ENCODE data around the gene SSRP1.
"Not testable (repeated sequence)": the region's sequence is repeated elsewhere in the genome, so short reads cannot be mapped to it uniquely, and the experiment has no call there.

DNA sequence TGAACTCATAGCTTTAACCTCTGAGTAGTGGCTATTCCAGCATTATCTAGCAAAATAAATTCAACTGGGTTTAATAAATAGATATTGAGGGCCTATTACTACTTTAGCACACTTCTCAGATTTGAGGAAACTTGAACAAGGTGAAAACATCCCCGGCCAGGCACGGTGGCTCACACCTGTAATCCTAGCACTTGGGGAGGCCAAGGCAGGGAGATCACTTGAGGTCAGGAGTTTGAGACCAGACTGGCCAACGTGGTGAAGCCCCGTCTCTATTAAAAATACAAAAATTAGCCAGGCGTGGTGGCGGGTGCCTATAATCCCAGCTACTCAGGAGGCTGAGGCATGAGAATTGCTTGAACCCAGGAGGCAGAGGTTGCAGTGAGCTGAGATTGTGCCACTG, 1.2 kb upstream of the SSRP1 start:
- TF ChIP-seq, protein P1, sequence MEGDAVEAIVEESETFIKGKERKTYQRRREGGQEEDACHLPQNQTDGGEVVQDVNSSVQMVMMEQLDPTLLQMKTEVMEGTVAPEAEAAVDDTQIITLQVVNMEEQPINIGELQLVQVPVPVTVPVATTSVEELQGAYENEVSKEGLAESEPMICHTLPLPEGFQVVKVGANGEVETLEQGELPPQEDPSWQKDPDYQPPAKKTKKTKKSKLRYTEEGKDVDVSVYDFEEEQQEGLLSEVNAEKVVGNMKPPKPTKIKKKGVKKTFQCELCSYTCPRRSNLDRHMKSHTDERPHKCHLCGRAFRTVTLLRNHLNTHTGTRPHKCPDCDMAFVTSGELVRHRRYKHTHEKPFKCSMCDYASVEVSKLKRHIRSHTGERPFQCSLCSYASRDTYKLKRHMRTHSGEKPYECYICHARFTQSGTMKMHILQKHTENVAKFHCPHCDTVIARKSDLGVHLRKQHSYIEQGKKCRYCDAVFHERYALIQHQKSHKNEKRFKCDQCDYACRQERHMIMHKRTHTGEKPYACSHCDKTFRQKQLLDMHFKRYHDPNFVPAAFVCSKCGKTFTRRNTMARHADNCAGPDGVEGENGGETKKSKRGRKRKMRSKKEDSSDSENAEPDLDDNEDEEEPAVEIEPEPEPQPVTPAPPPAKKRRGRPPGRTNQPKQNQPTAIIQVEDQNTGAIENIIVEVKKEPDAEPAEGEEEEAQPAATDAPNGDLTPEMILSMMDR (IDR thresholded peaks at IDR 0.05) = not testable (repeated sequence)
- not testable (repeated sequence) for TF ChIP-seq POLR2AphosphoS5 (IDR thresholded peaks at IDR 0.05; ENCODE audit: insufficient read depth in 1 of 2, low read depth in 1 of 2); POLR2A (IDR thresholded peaks at IDR 0.05)
